C4-2B (cell line): Measurements from ENCODE around the gene ALAD.

Experiments
- ZFX ChIP-seq: fragments of 450-650 bp; IDR thresholded peaks from 2 replicates; pipeline ENCODE4 v1.6.1; 2017
- TF ChIP-seq, protein P1 (sequence below): fragments of 450-650 bp; conservative IDR thresholded peaks from 2 replicates; pipeline ENCODE4 v1.5.1; 2017; ENCODE audit warnings: mild to moderate bottlenecking

DNA sequence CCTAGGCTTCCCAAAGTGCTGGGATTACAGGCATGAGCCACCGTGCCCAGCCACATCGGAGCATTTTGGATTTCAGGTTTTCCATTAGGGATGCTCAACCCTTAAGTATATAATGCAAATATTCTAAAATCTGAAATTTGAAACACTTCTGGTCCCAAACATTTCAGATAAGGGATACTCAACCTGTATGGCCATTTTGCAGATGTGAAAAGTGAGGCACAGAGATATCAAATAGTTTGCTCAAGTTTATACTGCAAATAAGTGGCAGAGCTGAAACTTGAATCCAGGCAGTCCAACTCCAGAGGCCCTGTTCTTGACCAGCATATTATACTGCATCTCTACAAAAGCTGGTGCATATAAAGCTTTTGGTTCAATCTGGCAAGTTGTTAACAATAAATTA, 63.4 kb downstream of the ALAD start:
- TF ChIP-seq, protein P1, sequence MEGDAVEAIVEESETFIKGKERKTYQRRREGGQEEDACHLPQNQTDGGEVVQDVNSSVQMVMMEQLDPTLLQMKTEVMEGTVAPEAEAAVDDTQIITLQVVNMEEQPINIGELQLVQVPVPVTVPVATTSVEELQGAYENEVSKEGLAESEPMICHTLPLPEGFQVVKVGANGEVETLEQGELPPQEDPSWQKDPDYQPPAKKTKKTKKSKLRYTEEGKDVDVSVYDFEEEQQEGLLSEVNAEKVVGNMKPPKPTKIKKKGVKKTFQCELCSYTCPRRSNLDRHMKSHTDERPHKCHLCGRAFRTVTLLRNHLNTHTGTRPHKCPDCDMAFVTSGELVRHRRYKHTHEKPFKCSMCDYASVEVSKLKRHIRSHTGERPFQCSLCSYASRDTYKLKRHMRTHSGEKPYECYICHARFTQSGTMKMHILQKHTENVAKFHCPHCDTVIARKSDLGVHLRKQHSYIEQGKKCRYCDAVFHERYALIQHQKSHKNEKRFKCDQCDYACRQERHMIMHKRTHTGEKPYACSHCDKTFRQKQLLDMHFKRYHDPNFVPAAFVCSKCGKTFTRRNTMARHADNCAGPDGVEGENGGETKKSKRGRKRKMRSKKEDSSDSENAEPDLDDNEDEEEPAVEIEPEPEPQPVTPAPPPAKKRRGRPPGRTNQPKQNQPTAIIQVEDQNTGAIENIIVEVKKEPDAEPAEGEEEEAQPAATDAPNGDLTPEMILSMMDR: no peak
- TF ChIP-seq ZFX: no peak
